Mucosa of rectum (tissue), 2 donors: Measurements from ENCODE around the gene DNAJA4.

Source experiments
- H3K27ac ChIP-seq, 2 donors: one replicate each; pipeline ENCODE4 v1.7.0; 2013; ENCODE audit warnings: inconsistent platforms in 2 of 2, low read depth in 2 of 2, low read length in 2 of 2
- H3K27me3 ChIP-seq, 2 donors: one replicate each; pipeline ENCODE4 v1.7.0; 2013; ENCODE audit warnings: low read length in 2 of 2; ENCODE audit not compliant: control insufficient read depth in 2 of 2, insufficient read depth in 2 of 2
- H3K36me3 ChIP-seq, 2 donors: one replicate each; pipeline ENCODE4 v1.7.0; 2013; ENCODE audit warnings: low read length in 2 of 2; ENCODE audit not compliant: control insufficient read depth in 2 of 2, insufficient read depth in 2 of 2
- H3K4me1 ChIP-seq, 2 donors: one replicate each; pipeline ENCODE4 v1.7.0; 2013; ENCODE audit warnings: low read length in 2 of 2, mild to moderate bottlenecking in 1 of 2; ENCODE audit not compliant: control insufficient read depth in 2 of 2, insufficient read depth in 2 of 2
- H3K4me3 ChIP-seq, 2 donors: one replicate each; pipeline ENCODE4 v1.7.0; 2013; ENCODE audit warnings: low read length in 2 of 2
- H3K9ac ChIP-seq, 2 donors: one replicate each; pipeline ENCODE4 v1.7.0; 2013; ENCODE audit warnings: low read length in 2 of 2, low read depth in 1 of 2, mild to moderate bottlenecking in 1 of 2
- H3K9me3 ChIP-seq, 2 donors: one replicate each; pipeline ENCODE4 v1.7.0; 2013; ENCODE audit warnings: low read length in 2 of 2; ENCODE audit not compliant: control insufficient read depth in 2 of 2
- donor health status: healthy.
- donor health status: Normal muscosa, but diverticular disease.

DNAJA4 gene

DNA sequence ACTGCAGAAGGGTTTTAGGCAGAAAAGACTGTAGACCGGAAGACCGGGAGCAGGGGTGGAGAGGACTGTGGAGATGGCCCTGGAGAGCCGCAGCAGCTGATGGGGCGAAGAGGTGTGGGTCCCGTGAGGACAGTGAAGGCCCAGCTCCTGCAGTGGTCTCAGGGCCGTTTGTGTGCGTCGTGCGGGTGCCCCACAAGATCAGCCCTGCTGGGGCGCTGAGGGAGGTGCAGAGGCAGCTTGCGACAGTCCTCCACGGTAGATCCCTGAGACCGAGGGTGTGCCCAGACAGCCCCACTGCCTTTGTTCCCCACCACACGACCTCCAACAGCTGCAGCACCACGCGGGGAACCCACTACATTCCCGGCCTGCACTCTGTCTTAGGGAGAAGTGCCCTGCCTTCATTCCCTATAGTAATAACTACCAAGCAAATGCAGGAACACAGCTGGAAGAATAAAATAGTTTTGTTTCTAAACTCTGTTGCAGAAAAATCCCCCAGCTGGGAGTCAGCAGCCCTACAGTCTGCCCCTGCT lies 56.7 kb downstream of the DNAJA4 start:
- Histone ChIP-seq H3K9me3 (no peaks in the 10 kb centered on the region), H3K27me3 (no peaks in the 10 kb centered on the region), H3K9ac (no peak overlapping the region), H3K36me3 (no peaks in the 10 kb centered on the region), H3K27ac (no peak overlapping the region), H3K4me3 (no peak overlapping the region), H3K4me1 (peaks cover 4 to 10% of the 10 kb centered on the region in 2 donors)

DNA sequence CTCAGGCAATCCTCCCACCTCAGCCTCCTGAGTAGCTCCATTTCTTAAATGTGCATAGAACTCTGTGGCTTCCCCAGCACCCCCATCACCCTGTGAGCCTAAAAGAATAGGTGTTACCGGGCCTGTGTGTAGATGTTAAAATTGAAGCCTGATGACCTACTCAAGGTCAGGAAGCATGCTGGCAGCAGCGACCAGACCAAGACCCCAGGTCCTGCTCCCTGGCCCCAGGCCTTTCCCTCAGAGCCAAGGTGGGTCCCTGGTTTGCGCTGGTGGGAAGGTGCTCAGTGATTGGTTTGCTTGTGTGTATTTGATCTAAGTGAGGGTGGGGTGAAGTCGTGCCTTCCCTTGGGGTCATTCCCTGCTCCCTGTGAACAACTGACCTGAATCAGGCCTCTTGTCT lies 57.4 kb downstream of the DNAJA4 start:
- peaks cover 0 to 4% of the 10 kb centered on the region in 2 donors for H3K4me1 ChIP-seq

DNA sequence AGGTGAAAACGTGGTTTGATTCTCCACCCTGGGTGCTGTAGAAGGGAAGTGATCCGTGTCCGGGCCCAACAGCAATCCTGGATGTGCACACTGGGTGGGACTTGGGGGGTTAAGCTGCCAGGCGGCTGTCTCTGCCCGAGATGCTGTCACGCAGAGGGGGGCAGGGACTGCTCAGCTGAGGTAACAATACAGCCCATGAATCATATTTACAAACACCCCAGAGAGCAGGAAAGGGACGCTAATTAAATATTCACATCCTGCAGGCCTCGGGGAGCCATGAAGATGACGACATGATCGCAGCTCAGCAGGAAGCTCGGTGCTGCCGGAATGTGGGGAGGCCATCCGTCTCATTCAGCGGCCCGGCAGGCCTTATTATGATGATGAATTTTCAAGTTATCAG lies 57.9 kb downstream of the DNAJA4 start:
- Histone ChIP-seq H3K9me3 (no peaks in the 10 kb centered on the region), H3K36me3 (no peaks in the 10 kb centered on the region), H3K4me3 (no peak overlapping the region), H3K9ac (no peak overlapping the region), H3K27me3 (no peaks in the 10 kb centered on the region), H3K4me1 (peaks cover 0 to under 1% of the 10 kb centered on the region in 2 donors), H3K27ac (no peak overlapping the region)

More for the DNA sequence above, 57.4 kb downstream of the DNAJA4 start:
- no peaks in the 10 kb centered on the region for H3K27me3 ChIP-seq
- H3K9ac ChIP-seq, result no peak overlapping the region
- no peak overlapping the region for H3K27ac ChIP-seq
- no peaks in the 10 kb centered on the region for H3K36me3 ChIP-seq
- no peak overlapping the region for H3K4me3 ChIP-seq
- no peaks in the 10 kb centered on the region for H3K9me3 ChIP-seq

DNA sequence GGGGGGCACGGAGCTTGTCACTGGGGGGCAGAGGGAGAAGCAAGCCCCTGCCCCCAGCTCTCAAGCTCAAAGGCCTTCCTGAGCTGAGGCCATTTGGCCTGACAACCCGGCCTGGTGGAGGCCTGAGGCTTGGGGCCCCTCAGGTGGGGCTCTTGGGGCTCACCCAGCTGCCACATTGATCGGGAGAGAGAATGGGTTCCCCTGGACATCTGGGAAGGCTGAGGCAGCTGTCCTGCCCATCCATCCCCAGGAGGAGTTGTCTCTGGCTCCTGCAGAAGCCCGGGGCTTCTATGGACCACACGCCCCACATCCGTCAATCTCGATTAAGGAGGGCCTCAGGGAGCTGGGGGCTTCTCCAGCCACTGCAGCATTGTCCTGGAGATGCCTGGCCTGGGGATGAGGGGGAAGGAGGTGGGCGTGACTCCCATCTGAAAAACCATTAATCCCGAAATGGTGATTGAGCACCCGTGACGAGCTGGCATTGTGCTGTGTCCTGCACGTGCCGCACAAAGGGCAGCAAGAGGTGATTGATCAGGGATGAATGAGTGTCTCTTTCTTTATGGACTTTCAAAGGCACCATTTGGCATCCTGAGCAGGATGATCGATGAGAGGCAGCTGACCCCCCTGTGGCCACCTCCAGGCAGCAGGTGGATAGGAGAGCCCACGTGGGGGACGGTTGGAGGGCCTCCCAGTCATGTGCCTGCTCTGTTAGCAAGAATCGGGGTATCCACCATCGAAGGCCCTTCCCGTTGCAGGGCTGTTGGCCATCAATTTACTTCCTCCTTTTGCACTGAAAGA lies 58.6 kb downstream of the DNAJA4 start:
- no peaks in the 10 kb centered on the region for H3K9me3 ChIP-seq
- no peaks in the 10 kb centered on the region for H3K36me3 ChIP-seq
- no peaks in the 10 kb centered on the region for H3K4me1 ChIP-seq
- no peaks in the 10 kb centered on the region for H3K27me3 ChIP-seq
- no peak overlapping the region for H3K4me3 ChIP-seq
- no peak overlapping the region for H3K27ac ChIP-seq
- no peak overlapping the region for H3K9ac ChIP-seq

DNA sequence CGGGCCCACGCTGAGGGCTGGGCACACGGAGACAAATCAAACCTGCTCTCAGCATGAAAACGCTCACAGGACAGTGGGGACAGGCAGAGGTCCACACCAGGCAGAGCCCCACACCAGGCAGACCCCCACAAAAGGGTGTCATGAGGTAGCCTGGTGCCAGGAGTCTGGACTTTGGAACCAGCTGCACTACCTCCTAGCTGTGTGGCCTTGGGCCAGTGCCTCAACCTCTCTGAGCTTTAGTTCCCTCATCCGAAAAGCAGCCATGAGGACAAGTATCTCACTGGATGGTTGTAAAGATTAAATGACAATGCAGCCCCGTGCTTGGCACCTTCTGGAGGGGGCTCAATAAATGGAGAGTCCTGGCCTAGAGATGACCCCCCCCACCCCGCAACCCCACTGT lies 59.3 kb downstream of the DNAJA4 start:
- H3K9ac ChIP-seq, result no peak overlapping the region
- H3K27me3 ChIP-seq, result no peaks in the 10 kb centered on the region
- H3K9me3 ChIP-seq, result no peaks in the 10 kb centered on the region
- no peak overlapping the region for H3K27ac ChIP-seq
- no peaks in the 10 kb centered on the region for H3K4me1 ChIP-seq
- no peaks in the 10 kb centered on the region for H3K36me3 ChIP-seq
- no peak overlapping the region for H3K4me3 ChIP-seq

DNA sequence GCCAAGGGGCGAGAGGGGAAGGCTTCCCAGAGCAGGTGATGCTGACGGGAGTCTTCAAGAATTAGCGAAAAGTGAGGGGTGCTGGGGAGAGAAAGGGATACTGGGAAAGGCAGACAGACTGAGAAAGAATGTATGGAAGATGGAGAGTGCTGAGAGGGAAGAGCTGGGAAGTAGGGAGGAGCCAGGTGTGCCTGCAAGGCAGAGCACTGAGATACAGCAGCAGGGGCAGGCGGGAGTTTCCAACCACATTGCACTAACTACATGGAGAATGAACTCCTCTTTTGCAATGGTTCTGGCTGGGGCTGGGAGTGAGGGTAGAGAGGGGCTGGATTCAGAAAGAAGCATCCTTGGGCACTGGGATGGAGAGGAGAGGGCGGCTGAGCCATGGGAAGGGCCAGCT lies 59.8 kb downstream of the DNAJA4 start:
- no peaks in the 10 kb centered on the region for H3K27me3 ChIP-seq
- H3K9me3 ChIP-seq, result no peaks in the 10 kb centered on the region
- H3K9ac ChIP-seq, result no peak overlapping the region
- no peak overlapping the region for H3K4me3 ChIP-seq
- no peak overlapping the region for H3K27ac ChIP-seq
- no peaks in the 10 kb centered on the region for H3K36me3 ChIP-seq
- peaks cover 0 to 3% of the 10 kb centered on the region in 2 donors for H3K4me1 ChIP-seq

DNA sequence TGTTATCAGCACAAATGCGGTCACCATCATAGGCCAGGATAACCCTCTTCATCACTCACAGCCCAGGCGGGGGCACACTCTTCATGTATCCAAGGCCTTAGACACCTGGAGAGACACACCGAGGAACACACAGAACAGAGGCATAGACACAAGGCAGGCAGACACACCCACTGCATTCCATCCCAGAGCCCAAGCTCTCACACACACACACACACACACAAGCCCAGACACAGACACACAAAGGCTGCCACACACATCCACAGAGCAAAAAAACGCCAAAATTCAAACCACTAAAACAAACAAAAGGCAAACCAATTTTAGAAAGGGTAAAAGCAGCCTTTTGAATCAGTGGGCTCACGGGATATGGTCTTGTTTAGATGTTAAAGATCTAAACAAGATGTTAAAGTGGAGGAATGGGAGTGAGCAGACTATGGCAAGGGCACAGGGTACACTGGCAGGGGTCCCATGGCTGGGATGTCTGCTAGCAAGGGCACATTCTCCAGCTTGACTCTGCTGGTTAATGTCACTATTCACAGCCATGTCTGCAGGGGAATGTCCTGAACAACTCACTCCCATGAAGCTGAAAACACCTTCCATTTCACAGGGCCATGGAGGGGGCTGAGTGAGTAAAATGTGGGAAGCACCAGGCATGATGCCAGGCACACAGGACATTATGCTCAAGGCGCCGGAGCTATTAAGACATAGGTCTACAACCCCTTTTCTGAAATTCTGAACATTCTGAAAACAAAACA lies 60.9 kb downstream of the DNAJA4 start:
- H3K9ac ChIP-seq, result no peak overlapping the region
- H3K4me1 ChIP-seq, result peaks cover 3% of the 10 kb centered on the region in 2 donors
- H3K9me3 ChIP-seq, result no peaks in the 10 kb centered on the region
- no peaks in the 10 kb centered on the region for H3K36me3 ChIP-seq
- H3K27ac ChIP-seq, result no peak overlapping the region
- H3K4me3 ChIP-seq, result no peak overlapping the region
- H3K27me3 ChIP-seq, result no peaks in the 10 kb centered on the region

DNA sequence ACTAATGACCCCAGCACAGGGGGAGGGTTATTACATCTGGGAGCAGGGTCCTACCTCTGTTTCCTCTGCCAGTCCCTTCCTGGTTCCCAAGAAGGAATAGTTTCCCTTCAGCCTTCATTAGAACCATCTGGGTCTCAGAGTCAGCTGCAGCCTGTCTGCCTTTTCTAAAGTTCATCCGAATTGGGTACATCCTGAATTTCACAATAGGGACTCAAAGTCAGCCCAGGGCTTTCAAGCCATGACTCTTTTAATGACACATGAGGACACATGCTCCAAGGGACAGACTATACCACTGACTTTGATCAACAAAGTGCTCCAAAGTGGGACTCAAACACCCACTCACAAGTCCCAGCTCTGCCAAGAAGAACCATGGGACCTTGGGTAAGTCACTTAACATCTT lies 63.1 kb downstream of the DNAJA4 start:
- Histone ChIP-seq H3K9ac (no peak overlapping the region), H3K36me3 (no peaks in the 10 kb centered on the region), H3K4me1 (peaks cover 3% of the 10 kb centered on the region in 2 donors), H3K27me3 (no peaks in the 10 kb centered on the region), H3K27ac (no peak overlapping the region), H3K4me3 (no peak overlapping the region), H3K9me3 (no peaks in the 10 kb centered on the region)

DNA sequence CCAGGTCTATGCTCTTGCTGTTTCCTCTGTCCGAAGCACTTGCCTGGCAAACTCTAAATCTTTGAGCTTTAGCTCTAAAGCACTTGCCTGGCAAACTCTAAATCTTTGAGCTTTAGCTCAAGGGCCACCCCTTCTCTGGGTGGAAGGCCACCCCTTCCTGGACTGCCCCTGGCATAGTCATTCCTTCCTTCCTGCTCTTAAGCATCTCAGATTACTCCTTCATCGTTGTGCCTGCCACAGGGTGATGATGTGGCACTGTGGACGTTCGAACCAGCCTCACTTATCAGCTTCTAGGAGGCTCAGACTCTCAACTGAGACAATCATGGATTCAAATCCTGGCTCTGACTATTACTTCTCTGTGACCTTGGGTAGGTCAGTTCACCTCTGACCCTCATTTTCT lies 65.3 kb downstream of the DNAJA4 start:
- Histone ChIP-seq H3K9me3 (no peaks in the 10 kb centered on the region), H3K27ac (no peak overlapping the region), H3K36me3 (no peaks in the 10 kb centered on the region), H3K4me3 (no peak overlapping the region), H3K9ac (no peak overlapping the region), H3K4me1 (peaks cover 3% of the 10 kb centered on the region in 2 donors), H3K27me3 (no peaks in the 10 kb centered on the region)
